ENCODE results near the gene ZNF22. TPM values are rescaled to one million over a fixed set of nuclear protein-coding genes. Genes with fewer than 3 reads are reported as not detected.

ZNF22 gene
- polyA plus RNA-seq, 1 donor (not counting 4 experiments of a cell fraction or from before 2014, with no cell fraction given): 9.4 TPM

- FAIRE-seq: no peak
Observed at GRCh38 chr10:44993922-44994751, 6.6 kb upstream of the ZNF22 start.

GRCh38 chr10:44994752-44995530, 5.8 kb upstream of the ZNF22 start:
- Histone ChIP-seq H3K4me3 (ENCODE audit: control insufficient read depth in 2 of 3, extremely low read depth in 1 of 3, insufficient read depth in 2 of 3, low read depth in 1 of 3, low read length in 3 of 3) (no peak overlapping the region), H3K9me3 (ENCODE audit: control insufficient read depth, low read depth, low read length) (no peaks in the 10 kb centered on the region), H3K27me3 (ENCODE audit: control insufficient read depth, extremely low read depth, insufficient read depth, low read length) (peaks cover 9% of the 10 kb centered on the region), H3K4me1 (ENCODE audit: control insufficient read depth, extremely low read depth, insufficient read depth, low read length) (no peaks in the 10 kb centered on the region), H3K9me1 (ENCODE audit: control insufficient read depth, extremely low read depth, insufficient read depth, low read length) (no peaks in the 10 kb centered on the region), H3K36me3 (ENCODE audit: control insufficient read depth in 2 of 2, extremely low read depth in 1 of 2, insufficient read depth in 2 of 2, low read length in 2 of 2) (no peaks in the 10 kb centered on the region), H3K27ac (ENCODE audit: control insufficient read depth, insufficient read depth, low read length) (no peak overlapping the region), H3K79me2 (ENCODE audit: control insufficient read depth, insufficient read depth, low read length) (no peaks in the 10 kb centered on the region), H3K4me2 (ENCODE audit: control insufficient read depth, extremely low read depth, insufficient read depth, low read depth, low read length) (no peak overlapping the region), H3K9ac (ENCODE audit: control insufficient read depth, extremely low read depth, insufficient read depth, low read length) (no peak overlapping the region), H4K20me1 (ENCODE audit: control insufficient read depth, extremely low read depth, insufficient read depth, low read length) (no peaks in the 10 kb centered on the region), H2AFZ (ENCODE audit: control insufficient read depth, low read length) (no peak overlapping the region)
- FAIRE-seq (no peak), DNase-seq (ENCODE audit: low read depth, low spot score) (no peak)
- TF ChIP-seq EZH2 (IDR thresholded peaks at IDR 0.05; ENCODE audit: low read length): no peak
- no peak for TF ChIP-seq CTCF (optimal IDR thresholded peaks at IDR 0.05 in 1 of 3, IDR thresholded peaks at IDR 0.05 in 1 of 3, conservative IDR thresholded peaks at IDR 0.05 in 1 of 3; ENCODE audit: extremely low read depth in 1 of 3, insufficient read depth in 2 of 3, low read length in 3 of 3)
- dilution Hi-C loops (cut with MboI; ENCODE audit: extremely low pct_ligation_motif_present, low sequenced_read_pairs): no loop called here

More at GRCh38 chr10:44993922-44994751, 6.6 kb upstream of the ZNF22 start:
- H3K4me1 ChIP-seq (ENCODE audit: control insufficient read depth, extremely low read depth, insufficient read depth, low read length): no peaks in the 10 kb centered on the region
- H3K79me2 ChIP-seq (ENCODE audit: control insufficient read depth, insufficient read depth, low read length): no peaks in the 10 kb centered on the region
- no peaks in the 10 kb centered on the region for H4K20me1 ChIP-seq (ENCODE audit: control insufficient read depth, extremely low read depth, insufficient read depth, low read length)
- no peak for DNase-seq (ENCODE audit: low read depth, low spot score)
- no peak overlapping the region for H3K4me2 ChIP-seq (ENCODE audit: control insufficient read depth, extremely low read depth, insufficient read depth, low read depth, low read length)
- peaks cover 9% of the 10 kb centered on the region for H3K27me3 ChIP-seq (ENCODE audit: control insufficient read depth, extremely low read depth, insufficient read depth, low read length)
- H3K9ac ChIP-seq (ENCODE audit: control insufficient read depth, extremely low read depth, insufficient read depth, low read length): no peak overlapping the region
- H3K27ac ChIP-seq (ENCODE audit: control insufficient read depth, insufficient read depth, low read length): no peak overlapping the region
- no peak overlapping the region for H2AFZ ChIP-seq (ENCODE audit: control insufficient read depth, low read length)
- TF ChIP-seq CTCF (optimal IDR thresholded peaks at IDR 0.05 in 1 of 3, IDR thresholded peaks at IDR 0.05 in 1 of 3, conservative IDR thresholded peaks at IDR 0.05 in 1 of 3; ENCODE audit: extremely low read depth in 1 of 3, insufficient read depth in 2 of 3, low read length in 3 of 3) (no peak), EZH2 (IDR thresholded peaks at IDR 0.05; ENCODE audit: low read length) (no peak)
- H3K4me3 ChIP-seq (ENCODE audit: control insufficient read depth in 2 of 3, extremely low read depth in 1 of 3, insufficient read depth in 2 of 3, low read depth in 1 of 3, low read length in 3 of 3): no peak overlapping the region
- dilution Hi-C loops (cut with MboI; ENCODE audit: extremely low pct_ligation_motif_present, low sequenced_read_pairs): no loop called here
- no peaks in the 10 kb centered on the region for H3K36me3 ChIP-seq (ENCODE audit: control insufficient read depth in 2 of 2, extremely low read depth in 1 of 2, insufficient read depth in 2 of 2, low read length in 2 of 2)
- H3K9me3 ChIP-seq (ENCODE audit: control insufficient read depth, low read depth, low read length): no peaks in the 10 kb centered on the region
- H3K9me1 ChIP-seq (ENCODE audit: control insufficient read depth, extremely low read depth, insufficient read depth, low read length): no peaks in the 10 kb centered on the region
